Measurements from ENCODE around the gene FNDC10.

Gene FNDC10

GRCh38 chr1:1621173-1622009 lies 21.5 kb upstream of the FNDC10 start:
- TF ChIP-seq ZNF565 (CRISPR knock-in tag; conservative IDR thresholded peaks at IDR 0.05; ENCODE audit: low read depth) (no peak), ZFP3 (CRISPR knock-in tag; IDR thresholded peaks at IDR 0.05) (no peak), SNAI2 (CRISPR knock-in tag; IDR thresholded peaks at IDR 0.05) (no peak), PPARA (CRISPR knock-in tag; IDR thresholded peaks at IDR 0.05; ENCODE audit: borderline replicate concordance) (no peak), ZFP30 (CRISPR knock-in tag; IDR thresholded peaks at IDR 0.05) (no peak), CSDC2 (CRISPR knock-in tag; IDR thresholded peaks at IDR 0.05) (no peak), TCF4 (CRISPR knock-in tag; IDR thresholded peaks at IDR 0.05; ENCODE audit: borderline replicate concordance) (no peak), CSRNP3 (CRISPR knock-in tag; IDR thresholded peaks at IDR 0.05) (no peak), RARB (CRISPR knock-in tag; IDR thresholded peaks at IDR 0.05) (no peak), TOX (CRISPR knock-in tag; IDR thresholded peaks at IDR 0.05; ENCODE audit: borderline replicate concordance) (no peak), ZNF70 (CRISPR knock-in tag; IDR thresholded peaks at IDR 0.05) (no peak), CREB5 (CRISPR knock-in tag; IDR thresholded peaks at IDR 0.05; ENCODE audit: low read depth) (no peak)
- no peak for ATAC-seq

GRCh38 chr1:1620433-1621139 lies 20.7 kb upstream of the FNDC10 start:
- no peak for ATAC-seq
- TF ChIP-seq PATZ1 (CRISPR knock-in tag; IDR thresholded peaks at IDR 0.05; ENCODE audit: borderline replicate concordance) (no peak), PPARA (CRISPR knock-in tag; IDR thresholded peaks at IDR 0.05; ENCODE audit: borderline replicate concordance) (no peak), SNAI2 (CRISPR knock-in tag; IDR thresholded peaks at IDR 0.05) (no peak), ISL1 (CRISPR knock-in tag; IDR thresholded peaks at IDR 0.05) (no peak), ZNF70 (CRISPR knock-in tag; IDR thresholded peaks at IDR 0.05) (no peak), ZFP30 (CRISPR knock-in tag; IDR thresholded peaks at IDR 0.05) (no peak), CSRNP3 (CRISPR knock-in tag; IDR thresholded peaks at IDR 0.05) (no peak), ZNF8 (CRISPR knock-in tag; IDR thresholded peaks at IDR 0.05) (no peak), GLIS3 (CRISPR knock-in tag; IDR thresholded peaks at IDR 0.05) (no peak), TOX (CRISPR knock-in tag; IDR thresholded peaks at IDR 0.05; ENCODE audit: borderline replicate concordance) (no peak), ZC3H10 (CRISPR knock-in tag; IDR thresholded peaks at IDR 0.05) (no peak), CSDC2 (CRISPR knock-in tag; IDR thresholded peaks at IDR 0.05) (no peak)

GRCh38 chr1:1619917-1620361 lies 20.0 kb upstream of the FNDC10 start:
- TF ChIP-seq ZNF565 (CRISPR knock-in tag; conservative IDR thresholded peaks at IDR 0.05; ENCODE audit: low read depth) = no peak
- TF ChIP-seq ZFP30 (CRISPR knock-in tag; IDR thresholded peaks at IDR 0.05) = no peak
- TF ChIP-seq TSHZ2 (CRISPR knock-in tag; IDR thresholded peaks at IDR 0.05) = no peak
- TF ChIP-seq TOX (CRISPR knock-in tag; IDR thresholded peaks at IDR 0.05; ENCODE audit: borderline replicate concordance) = no peak
- TF ChIP-seq OSR1 (CRISPR knock-in tag; IDR thresholded peaks at IDR 0.05) = no peak
- TF ChIP-seq ZNF8 (CRISPR knock-in tag; IDR thresholded peaks at IDR 0.05) = no peak
- TF ChIP-seq GLIS3 (CRISPR knock-in tag; IDR thresholded peaks at IDR 0.05) = no peak
- TF ChIP-seq CREB5 (CRISPR knock-in tag; IDR thresholded peaks at IDR 0.05; ENCODE audit: low read depth) = no peak
- TF ChIP-seq BACH2 (CRISPR knock-in tag; IDR thresholded peaks at IDR 0.05; ENCODE audit: borderline replicate concordance) = no peak
- TF ChIP-seq PPARA (CRISPR knock-in tag; IDR thresholded peaks at IDR 0.05; ENCODE audit: borderline replicate concordance) = no peak
- TF ChIP-seq CSDC2 (CRISPR knock-in tag; IDR thresholded peaks at IDR 0.05) = no peak
- no peak for ATAC-seq
